Activated gamma-delta T cell (primary cell): ENCODE results near the gene CARD14.
"Not testable (repeated sequence)": the region's sequence is repeated elsewhere in the genome, so short reads cannot be mapped to it uniquely, and the experiment has no call there.

Experiments
- DNase-seq: peaks from one replicate; lab custom pipeline; 2025; lab: John Stamatoyannopoulos, UW

CARD14 gene

GRCh38 chr17:80147035-80147822 lies 22.6 kb upstream of the CARD14 start, which contains the start of gene EIF4A3:
TSS of gene EIF4A3 (minus strand) at chr17:80147128. CDS start at chr17:80146961, 167 bp downstream.
- peak; percentile 94 for DNase-seq

GRCh38 chr17:80151333-80151732 lies 18.5 kb upstream of the CARD14 start:
- no peak for DNase-seq

GRCh38 chr17:80152081-80152702 lies 17.6 kb upstream of the CARD14 start:
- DNase-seq, result no peak

- no peak for DNase-seq
Measured at GRCh38 chr17:80153004-80153403, 16.8 kb upstream of the CARD14 start.

GRCh38 chr17:80154166-80154565 lies 15.7 kb upstream of the CARD14 start:
- no peak for DNase-seq

GRCh38 chr17:80155600-80155999 lies 14.2 kb upstream of the CARD14 start:
- not testable (repeated sequence) for DNase-seq

- DNase-seq, result no peak
Measured at GRCh38 chr17:80158846-80159245, 11.0 kb upstream of the CARD14 start.

GRCh38 chr17:80160536-80160935 lies 9.3 kb upstream of the CARD14 start:
- DNase-seq, result no peak

GRCh38 chr17:80163336-80163735 lies 6.5 kb upstream of the CARD14 start:
- DNase-seq, result no peak

GRCh38 chr17:80164185-80164584 lies 5.6 kb upstream of the CARD14 start:
- DNase-seq, result no peak

GRCh38 chr17:80166446-80166845 lies 3.4 kb upstream of the CARD14 start:
- no peak for DNase-seq

GRCh38 chr17:80168371-80168770 lies 1.5 kb upstream of the CARD14 start:
- no peak for DNase-seq

- DNase-seq, result no peak
Measured at GRCh38 chr17:80169107-80169506, 723 bp upstream of the CARD14 start.

- DNase-seq, result no peak
Measured at GRCh38 chr17:80171681-80172080, 1.9 kb downstream of the CARD14 start.

GRCh38 chr17:80173126-80173525 lies 3.3 kb downstream of the CARD14 start:
- DNase-seq, result no peak

GRCh38 chr17:80173916-80174315 lies 4.1 kb downstream of the CARD14 start:
- DNase-seq, result no peak

- DNase-seq, result no peak
Measured at GRCh38 chr17:80176757-80177156, 6.9 kb downstream of the CARD14 start.

- no peak for DNase-seq
Measured at GRCh38 chr17:80177986-80178595, 8.3 kb downstream of the CARD14 start.

- DNase-seq, result no peak
Measured at GRCh38 chr17:80180192-80180591, 10.4 kb downstream of the CARD14 start.

- no peak for DNase-seq
Measured at GRCh38 chr17:80181431-80181830, 11.6 kb downstream of the CARD14 start.

GRCh38 chr17:80182118-80182844 lies 12.5 kb downstream of the CARD14 start:
- no peak for DNase-seq

- no peak for DNase-seq
Measured at GRCh38 chr17:80182845-80183223, 13.0 kb downstream of the CARD14 start.
